DMS153 treated with DMSO at 0.1 percent for 48 hours (cell line): ENCODE measurements around the gene MYOZ3.

ENCODE experiments used
- DNase-seq: peaks from one replicate; lab custom pipeline; 2025; ENCODE audit not compliant: unreplicated experiment; lab: John Stamatoyannopoulos, UW

The MYOZ3 gene

DNA sequence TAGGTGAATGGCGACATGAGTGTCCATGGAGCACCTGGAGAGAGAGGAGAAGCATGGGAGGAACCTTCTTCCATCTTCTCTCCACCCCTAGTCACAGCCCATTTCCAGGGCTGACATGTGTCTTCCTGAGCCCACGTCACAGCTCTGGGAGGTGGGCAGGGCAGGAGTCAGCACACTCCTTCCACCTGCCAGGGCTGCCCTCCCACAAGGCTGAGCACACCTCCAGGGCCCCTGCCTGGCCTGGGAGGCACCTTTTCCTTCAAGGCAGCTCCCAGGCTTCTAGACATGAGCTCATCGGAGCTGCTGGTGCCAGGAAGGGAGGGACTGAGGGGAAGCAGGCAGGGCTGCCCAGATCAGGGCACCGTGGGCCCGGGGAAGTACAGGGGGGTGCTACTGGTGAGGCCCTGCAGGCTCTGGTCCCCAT is 34.2 kb upstream of the MYOZ3 start:
- no peak for DNase-seq

DNA sequence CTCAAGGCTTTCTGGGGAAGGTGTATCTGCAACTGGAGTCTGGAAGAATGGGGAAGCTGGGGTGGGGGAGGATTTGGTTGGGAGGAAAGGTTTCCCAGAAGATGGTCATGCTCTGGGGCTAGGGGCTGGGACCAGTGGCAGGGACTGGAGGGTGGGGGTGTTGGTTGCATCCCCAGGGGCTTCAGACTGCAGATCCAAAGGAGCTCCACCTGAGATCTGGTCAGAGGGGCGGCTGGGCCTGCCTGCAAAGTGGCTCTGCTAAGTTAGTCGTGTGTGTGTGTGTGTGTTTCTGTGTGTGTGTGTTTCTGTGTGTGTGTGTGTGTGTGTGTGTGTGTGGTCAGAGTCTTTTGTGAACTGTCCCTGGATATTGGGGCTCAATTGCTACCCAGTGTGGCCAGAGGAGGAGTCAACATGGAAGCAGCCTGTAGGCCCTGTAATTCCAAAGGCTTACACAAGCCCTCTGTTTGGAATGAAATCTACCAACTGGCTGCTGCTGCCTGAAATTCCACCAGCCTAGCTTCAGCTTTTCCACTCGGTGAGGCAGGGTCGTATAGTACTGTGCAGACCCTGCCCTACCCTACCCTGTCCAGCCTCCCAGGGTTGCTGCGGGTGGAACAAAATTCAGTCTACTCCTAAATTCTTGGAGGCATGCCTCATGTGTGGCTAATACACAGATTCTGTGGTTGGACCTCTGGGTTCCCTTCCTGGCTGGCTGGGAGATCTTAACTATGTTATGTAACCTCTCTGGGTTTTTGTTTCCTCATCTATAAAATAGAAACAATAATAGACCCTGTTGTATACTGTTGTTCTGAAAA is 33.1 kb upstream of the MYOZ3 start:
- DNase-seq, result no peak

DNA sequence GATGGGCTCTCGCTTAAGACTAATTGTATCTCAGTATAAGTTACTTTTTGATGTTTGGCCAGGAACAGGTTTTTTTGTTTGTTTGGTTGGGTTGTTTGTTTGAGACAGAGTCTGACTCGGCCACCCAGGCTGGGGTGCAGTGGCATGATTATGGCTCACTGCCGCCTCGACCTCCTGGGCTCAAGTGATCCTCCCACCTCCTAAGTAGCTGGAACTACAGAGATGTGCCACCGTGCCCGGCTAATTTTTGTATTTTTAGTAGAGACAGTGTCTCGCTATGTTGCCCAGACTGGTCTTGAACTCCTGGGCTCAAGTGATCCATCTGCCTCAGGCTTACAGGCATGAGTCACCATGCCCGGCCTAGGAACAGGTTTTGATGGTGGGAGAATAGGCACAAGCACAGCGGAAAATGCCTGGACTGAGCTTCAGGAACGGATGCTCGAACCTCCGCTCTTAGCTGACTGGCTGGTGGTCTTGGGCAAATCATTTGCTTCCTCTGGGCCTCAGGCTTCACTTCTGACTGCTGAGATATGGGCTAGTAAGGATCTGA is 32.0 kb upstream of the MYOZ3 start:
- no peak for DNase-seq

DNA sequence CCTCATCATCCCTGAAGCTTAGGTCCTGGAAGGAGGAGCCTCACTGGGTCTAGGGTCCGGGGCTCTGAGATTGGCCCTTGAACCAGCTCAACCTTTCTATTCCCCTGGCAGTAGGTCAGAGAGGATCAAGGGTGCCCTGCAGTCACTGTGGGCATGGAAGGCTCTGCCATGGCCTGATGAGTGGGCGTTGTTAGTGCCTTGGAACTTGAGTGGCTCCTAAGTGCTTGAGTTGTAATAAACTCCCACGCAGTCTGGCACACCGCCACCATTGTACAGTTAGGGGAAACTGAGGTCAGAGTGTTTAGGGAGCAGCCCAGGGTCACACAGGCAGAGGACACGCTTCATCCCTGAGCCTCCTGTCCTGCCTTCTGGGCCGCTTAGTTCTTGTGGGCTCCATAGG is 31.0 kb upstream of the MYOZ3 start:
- no peak for DNase-seq

GRCh38 chr5:150630461-150631325 is 30.4 kb upstream of the MYOZ3 start:
- DNase-seq, result no peak

DNA sequence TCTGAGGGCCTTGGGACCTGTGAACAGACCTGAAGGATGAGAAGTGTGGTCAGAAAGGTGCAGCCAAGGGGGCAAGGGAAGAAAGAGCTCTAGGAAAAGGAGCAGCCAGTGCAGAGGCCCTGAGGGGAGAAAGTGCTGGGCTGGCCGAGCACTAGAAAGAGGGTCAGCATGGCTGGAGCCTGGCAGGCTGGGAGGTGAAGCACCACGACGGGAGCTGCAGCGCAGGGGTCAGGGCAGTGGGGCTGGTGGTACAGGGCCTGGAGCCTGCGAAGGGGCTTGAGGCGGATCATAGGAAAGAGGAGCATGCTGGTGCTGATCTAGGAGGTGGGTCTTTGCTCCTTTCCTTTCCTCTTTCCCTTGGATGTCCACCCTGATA is 29.7 kb upstream of the MYOZ3 start:
- no peak for DNase-seq

DNA sequence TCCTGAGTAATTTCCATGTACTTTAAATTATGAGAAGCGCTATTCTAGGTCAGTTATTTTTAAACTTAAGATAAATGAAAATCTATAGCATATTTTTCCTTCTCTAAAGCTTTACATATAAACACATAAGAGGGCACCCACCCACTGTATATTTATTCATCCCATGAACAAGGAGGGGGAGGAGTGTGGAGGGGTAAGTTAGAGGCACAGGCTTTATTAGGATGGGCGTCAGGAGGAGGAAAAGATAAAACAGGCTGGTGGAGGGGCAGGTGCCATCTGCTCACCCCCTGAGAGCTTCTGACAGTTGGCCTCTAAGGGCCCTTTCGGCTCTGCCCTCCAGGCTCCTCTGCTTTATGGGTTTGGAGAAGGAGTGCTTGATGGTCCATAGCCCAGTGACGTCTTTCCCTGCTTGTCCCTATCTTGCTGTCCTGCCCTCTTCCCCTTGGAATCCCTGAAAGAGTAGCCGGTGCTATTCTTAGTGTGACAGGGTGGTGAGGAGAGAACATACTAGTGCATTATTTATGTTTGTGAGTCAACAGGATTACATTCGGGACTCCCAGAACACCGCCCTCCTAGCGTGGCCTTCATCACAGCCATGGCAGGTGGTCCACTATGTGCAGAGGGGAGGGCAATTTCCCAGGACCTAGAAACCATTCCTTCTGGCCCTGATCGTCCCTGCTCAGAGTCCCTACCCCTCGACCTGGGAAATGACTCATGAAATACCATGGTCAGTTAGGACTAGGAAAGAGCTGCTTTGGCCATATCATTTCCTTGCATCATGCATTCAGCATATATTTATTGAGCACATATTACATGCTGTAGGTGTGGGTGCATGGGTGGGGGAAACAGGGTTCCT is 28.5 kb upstream of the MYOZ3 start:
- DNase-seq, result no peak

DNA sequence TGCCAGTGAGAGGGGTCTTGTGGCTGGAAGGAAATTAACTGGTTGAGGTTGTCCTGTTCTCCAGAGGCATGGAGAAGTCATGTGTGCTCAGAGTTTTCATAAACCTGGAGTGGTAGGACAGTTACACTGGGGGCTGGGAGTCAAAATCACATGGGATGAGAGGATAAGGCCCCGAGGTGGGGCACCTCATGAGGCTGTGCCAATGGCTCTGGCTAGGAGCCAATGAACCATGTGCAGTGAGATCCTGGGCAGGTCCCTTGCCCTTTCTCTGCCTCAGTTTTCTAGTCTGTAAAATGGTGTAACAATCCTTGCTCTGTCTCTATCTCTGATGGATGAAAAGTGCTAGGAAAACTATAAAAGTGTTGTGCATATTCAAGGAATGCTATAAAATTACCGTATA is 27.6 kb upstream of the MYOZ3 start:
- DNase-seq, result no peak

DNA sequence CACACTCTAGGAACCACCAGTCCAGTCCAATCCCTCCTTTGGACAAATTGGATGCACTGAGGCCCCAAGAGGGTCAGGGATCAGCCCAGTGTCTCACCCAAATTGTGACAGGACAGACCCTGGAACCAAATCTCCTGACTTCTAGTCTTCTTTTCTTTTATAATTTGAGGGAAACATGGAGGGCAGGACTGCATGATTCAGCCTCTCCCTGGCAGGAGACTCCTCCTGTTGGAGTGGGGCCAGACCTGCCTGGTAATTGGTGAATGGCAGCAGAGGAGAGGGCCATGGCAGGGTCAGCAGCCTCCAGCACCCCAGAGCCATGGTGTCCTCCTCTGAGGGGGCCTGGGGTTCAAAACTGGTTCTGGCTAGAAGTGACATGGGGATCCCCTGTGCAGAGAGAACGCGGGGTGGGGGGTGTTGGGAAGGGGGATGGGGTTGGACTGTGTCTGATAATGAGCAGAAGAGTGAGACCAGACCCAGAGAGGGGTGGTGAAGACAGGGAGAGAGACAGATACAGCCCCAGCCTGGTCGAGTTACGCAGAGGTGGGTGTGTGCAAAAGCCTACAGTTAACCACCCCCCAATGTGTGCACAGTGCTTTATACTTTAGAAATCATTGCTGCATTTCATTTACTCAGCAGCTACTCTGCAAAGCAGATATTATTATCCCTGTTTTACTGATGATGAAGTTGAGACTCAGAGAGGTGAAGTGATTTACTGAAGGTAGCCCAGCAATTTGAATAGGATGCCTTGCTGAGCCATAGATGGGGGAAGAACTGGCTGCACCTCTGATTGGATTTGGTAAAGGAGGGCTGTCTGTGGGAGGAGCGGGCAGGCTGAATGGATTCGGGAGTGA is 24.4 kb upstream of the MYOZ3 start:
- no peak for DNase-seq

DNA sequence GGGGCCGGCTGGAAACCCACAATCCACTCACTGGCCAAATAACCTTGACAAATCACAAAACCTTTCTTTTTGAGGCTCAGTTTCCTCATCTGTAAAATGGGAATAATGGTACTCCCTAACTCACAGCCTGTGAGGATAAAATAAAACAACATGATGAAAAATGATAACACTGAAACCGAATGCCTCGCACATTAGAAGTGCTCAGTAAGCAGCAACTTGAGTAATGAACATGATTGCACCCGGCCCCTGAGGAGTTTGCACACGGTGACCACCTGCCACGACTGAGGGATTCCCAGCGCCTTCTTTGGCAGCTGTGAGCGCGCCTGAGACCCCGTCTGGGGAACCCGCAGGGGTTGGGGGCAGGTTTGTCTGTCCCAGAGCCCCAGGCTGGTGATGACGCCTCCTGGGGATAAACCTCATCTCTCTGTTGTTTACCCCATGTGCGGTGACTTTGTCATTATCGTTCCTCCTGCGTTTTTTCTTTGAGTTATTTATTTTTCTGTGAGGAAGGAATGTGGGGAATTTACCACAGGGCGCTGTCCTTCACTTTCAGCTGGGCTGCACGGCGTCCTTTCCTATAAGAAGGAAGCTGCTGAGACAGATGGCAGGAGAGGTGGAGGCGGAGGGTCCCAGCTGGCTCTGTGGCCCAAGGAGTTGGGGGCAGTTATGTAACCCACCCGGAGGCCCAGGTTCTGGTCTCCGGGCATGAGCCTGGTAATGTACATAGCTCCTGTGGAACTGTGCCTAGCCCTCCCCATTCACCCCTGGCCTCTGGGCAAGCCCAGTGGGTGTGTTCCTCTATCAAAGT is 23.6 kb upstream of the MYOZ3 start:
- no peak for DNase-seq

DNA sequence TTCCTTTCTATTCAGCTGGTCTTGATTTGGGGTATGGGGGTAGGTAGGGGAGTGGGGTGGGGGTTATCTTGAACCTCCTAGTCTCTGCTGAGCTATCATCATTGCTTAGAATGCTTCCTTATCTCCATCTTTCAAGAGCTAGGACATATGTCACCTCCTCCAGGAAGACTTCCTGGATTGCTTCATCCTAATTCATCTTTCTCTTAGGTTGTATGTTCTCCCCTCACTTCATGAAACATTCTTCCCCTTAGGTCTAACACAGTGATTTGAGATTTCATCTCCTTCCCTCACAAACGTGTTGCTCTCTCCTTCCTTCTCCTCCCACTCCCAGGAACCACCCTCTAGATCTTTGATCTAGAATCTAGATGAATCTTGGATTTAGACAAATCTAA is 23.0 kb upstream of the MYOZ3 start:
- no peak for DNase-seq

- DNase-seq, result no peak
Observed at GRCh38 chr5:150638488-150639376, 22.3 kb upstream of the MYOZ3 start.

DNA sequence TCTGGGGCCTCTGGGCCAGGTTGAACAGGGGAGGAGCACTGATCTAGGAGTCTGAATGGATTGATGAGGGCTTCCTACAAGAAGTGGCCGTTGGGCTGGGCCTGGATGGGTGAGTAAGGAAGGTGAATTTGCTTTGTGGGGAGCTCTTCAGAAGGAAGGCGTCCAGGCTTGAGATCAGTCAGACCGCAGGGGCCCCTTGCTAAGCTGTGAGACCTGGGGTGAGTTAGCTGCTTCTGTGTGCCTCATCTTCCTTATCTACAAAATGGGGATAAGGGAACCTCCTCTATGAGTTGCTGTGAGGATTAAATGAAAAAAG is 21.7 kb upstream of the MYOZ3 start:
- DNase-seq, result no peak

DNA sequence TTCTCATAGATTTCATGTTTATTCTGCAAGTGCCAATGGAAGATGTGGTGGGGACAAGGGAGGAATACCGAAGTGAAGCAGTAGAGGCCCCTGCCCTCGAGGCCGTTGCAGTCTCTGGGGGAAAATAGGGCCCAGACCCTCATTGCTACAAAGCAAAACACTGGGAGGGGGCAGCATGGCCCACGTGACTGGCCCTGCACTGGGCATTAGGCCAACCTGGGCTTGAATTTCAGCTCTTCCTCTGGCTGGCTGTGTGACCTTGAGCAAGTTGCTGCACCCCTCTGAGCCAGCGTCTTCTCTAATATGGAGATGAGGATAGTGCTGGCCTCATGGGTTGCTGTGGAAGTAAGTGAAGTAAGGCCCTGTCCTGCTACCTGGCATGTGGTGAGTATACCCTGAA is 21.3 kb upstream of the MYOZ3 start:
- DNase-seq, result no peak

GRCh38 chr5:150640311-150641005 is 20.6 kb upstream of the MYOZ3 start, which contains the start of gene SYNPO:
TSS of gene SYNPO (plus strand) at chr5:150640660. CDS start at chr5:150648276, 7,616 bp downstream.
- DNase-seq, result no peak

- DNase-seq, result no peak
Observed at GRCh38 chr5:150641006-150641570, 20.0 kb upstream of the MYOZ3 start.

DNA sequence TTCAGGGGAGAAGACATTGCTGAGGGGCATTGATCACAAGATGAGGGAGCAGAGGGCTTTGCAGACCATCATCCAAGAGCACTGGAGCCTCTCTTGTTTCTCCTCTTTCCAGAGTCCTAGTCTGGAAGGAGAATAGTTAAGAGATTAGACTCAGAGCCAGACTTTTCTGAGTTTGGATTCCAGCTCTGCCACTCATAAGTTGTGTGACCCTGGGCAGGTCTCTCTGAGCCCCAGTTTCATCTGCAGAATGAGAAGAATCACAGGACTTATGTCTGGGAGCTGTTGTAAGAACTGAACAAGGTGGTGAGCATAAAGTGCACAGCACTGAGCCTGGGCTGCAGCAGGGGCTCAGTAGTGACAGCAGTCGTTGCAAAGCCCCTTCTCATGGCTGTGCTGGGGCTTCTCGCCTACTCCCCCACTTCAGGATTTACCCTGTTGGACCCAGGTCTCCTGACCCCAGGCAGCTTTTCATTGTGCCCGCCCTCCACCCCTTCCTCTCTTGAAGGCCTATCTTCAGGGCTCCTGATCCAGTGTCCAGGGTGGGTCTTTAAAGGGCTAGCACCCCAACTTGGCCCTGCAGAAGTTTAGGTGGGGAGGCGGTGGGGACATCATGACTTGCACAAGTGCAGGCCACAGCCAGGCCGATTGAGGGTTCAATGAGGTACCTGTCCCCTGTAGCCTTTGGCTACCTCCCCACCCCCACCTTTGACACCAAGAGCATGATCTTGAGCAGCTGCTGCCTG is 19.1 kb upstream of the MYOZ3 start:
- DNase-seq, result no peak
